COR-L47 (cell line): ENCODE measurements around the gene SLC5A7.

Experiments
- DNase-seq: peaks from one replicate; lab custom pipeline; 2025; lab: John Stamatoyannopoulos, UW

Gene SLC5A7

DNA sequence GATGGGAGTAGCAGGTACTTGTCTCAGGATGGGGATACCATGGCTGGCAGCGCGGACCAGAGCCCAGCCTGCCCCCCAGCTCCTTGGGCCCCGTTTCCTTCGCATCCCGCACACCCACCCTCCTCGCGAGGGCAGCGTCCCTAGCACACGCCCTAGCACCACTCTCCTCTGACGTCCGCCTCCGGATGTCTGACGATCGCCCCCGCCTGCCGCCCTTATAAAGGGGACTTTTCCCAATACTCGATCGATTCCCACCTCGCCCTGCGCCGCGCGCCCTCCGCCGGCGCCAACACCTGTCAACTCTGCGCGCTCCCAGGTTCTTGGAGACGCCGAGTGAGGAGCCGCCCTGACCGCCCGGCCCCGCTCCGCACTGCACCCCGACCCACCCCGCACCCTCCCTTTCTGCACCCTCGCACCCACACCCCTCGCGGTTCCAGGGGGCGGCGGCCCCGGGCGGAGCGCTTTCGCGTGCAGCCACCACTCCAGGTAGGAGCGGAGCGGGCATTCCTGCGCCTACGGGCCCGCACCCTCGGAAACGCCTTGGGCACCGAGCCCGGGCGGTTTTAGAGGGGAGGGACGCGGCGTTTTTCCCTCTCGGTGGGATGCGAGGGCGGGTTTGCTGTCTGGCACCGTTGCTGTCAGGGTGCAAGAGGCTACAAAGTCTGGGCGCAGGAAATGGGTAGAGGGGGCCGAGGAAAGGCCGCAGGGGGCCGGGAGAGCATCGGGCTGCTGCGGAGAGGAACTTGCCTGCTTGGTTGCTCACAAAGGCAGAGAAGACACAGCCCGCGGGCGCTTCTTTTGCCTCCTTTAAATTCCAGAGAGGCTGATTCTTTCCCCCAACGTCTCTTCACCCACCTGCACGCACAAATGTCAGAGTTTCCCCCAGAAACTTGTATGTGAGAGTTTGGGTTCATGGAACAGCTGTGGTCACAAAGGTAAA lies at the start of gene SLC5A7:
SLC5A7 (plus strand) TSS at position 247 of the 940 bp plus-strand sequence. CDS start 1,632 bp downstream, outside the sequence.
- no peak for DNase-seq

GRCh38 chr2:107961395-107961794 lies 24.9 kb upstream of the SLC5A7 start:
- DNase-seq, result no peak

- DNase-seq, result no peak
These were observed 22.1 kb upstream of the SLC5A7 start for GRCh38 chr2:107964185-107964584.

DNA sequence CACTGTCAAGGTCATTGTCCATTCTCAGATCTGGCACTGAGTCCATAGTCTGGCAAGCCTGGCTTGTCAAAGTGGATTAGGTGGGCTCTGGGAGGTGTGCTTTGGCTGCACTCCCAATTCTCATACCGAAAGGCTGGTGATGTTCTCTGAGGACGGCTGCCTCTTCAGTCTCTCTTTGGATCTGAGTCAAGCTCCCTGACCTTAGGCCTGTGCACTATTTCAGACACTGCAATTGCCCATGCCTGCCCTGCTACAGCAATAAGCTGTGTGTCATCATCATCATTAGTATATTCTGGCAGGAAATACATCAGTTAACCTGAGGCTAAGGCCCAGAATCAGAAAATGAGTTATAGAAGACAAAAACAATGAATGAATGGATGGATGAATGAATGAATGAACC lies 1.6 kb upstream of the SLC5A7 start:
- DNase-seq, result no peak

- DNase-seq, result no peak
These were observed 1.8 kb downstream of the SLC5A7 start for GRCh38 chr2:107988108-107988507.

DNA sequence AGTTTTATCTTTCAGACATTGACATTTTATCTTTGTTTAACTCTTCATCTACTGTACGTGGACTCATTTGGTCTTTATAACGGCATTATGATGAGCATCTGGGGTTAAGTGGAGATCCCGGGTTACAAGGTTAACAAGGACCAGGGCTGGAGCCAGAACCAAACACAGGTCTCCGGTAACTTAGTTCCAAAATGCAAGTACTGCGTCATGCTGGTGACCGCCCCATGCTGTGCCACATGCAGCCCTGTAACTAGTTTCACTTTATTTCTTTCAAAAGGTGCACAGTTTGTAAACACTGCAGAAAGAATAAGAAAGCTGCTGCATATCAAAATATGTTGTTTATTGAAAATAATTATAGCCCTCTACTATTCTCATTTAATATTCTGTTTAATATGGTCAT lies 3.1 kb downstream of the SLC5A7 start:
- DNase-seq, result no peak

DNA sequence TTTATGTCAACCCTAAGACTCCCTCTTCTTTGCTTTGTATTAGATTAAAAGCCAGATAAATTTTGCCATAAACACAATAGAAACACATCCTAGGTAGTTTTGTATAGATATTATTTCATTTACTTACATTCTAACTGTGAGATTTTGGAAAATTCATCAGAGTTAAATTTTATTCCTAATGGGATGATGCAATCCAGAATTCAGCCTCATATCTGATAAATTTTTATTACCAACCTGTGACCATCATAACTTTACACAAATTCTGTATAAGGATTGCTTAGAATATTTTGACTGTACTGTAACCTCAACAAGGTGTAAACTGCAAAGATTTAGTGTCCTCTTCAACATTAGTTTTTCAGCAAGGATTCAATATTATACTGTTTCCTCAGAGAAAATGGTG lies 4.4 kb downstream of the SLC5A7 start:
- no peak for DNase-seq

DNA sequence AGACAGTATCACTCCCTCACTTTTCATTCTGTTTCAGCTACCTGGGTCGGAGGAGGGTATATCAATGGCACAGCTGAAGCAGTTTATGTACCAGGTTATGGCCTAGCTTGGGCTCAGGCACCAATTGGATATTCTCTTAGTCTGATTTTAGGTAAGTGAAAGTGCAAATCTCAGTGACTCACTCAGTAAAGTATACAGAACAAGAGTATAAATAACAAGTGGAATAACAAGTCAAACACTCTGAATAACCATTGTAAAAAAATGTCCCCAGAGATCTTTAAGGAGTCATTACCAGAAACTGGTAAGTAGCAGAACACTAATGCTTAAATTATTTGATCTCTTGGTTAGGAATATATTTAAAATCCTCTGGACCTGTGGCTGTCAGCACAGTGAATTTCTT lies 5.7 kb downstream of the SLC5A7 start:
- no peak for DNase-seq

GRCh38 chr2:107999158-107999557 lies 12.8 kb downstream of the SLC5A7 start:
- no peak for DNase-seq

DNA sequence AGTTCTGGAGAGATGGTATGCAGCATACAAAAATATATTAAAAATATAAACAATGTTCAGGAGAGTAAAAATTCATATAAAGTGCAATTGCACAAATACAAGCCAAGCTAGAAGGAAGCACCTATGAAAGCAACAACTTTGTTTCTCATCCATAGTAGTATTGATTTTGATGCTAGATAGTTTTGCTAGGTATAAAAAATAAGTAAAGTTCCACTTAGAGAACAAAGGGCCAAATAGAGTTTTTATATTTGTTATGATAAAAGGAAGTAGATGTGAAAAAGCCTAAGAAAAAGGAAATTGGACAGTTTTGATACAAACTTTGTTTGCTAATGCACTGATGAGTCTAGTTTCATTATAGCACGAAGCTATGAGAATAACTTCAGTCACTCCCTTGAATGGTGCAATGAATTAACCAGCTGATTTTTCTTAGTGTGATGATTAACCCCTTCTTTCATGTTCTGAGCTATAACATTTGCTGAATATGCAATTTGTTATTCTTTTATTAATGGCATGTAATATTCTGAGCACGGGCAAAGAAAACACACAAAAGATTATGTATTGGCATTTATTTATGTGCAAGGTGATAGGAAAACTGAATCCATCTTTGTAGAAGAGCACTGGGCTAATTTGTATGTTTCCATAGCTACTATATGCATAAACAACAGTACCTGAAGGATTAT lies 24.7 kb downstream of the SLC5A7 start:
- DNase-seq, result no peak

DNA sequence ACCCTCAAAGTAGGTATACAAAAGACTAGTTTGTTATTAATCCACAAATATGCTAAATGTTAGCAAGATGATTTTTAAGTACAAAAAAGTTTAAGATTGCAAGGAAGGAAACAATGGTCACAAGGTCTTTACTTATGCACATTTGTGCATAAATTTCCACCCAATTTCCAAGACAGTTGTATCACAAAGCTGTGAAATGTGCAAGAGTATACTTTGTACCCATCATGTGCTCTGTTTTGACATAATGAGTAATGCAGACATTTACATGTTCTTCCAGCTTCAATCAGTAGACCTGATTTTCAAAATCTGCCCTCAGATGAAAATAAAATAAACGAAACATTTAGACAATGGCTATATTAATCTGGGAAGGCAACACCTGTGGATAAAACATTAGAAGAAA lies 27.0 kb downstream of the SLC5A7 start:
- DNase-seq, result no peak

DNA sequence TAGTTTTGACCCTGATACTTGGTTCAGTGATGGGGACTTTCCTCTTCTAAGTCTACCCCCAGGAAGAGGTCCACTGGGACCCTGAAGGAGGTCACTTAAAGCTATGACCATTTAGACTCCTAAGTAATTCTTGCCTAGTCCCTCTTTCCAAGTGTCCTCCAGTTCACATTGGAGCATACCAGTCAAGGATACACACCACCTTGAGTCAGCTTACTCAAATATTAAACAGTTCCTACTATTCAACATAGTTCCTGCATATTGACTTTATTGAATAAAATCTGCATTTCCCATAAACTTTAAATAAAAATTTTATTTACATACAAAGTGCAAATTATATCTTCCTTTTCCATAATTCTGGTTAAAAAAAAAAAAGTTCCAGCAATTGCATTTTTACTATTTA lies 36.3 kb downstream of the SLC5A7 start:
- DNase-seq, result no peak

DNA sequence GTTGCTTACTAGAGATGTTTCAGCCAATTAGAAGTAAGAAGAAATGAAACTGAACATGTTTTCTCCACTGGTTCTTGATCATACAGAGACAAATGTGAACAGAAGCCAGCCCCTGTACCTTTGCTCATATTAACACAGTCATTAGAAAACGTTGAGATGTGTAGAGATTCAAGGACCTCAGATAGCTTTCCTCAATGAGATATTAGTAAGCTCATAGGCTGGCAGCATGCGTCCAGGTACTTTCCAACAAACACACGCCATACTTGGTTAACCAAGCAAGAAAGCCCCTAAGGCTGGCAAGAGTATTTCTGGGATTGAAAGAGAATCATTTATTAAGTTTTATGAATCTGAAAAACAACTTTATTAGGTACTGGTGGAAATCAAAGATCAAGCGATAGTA lies 37.5 kb downstream of the SLC5A7 start:
- DNase-seq, result no peak

DNA sequence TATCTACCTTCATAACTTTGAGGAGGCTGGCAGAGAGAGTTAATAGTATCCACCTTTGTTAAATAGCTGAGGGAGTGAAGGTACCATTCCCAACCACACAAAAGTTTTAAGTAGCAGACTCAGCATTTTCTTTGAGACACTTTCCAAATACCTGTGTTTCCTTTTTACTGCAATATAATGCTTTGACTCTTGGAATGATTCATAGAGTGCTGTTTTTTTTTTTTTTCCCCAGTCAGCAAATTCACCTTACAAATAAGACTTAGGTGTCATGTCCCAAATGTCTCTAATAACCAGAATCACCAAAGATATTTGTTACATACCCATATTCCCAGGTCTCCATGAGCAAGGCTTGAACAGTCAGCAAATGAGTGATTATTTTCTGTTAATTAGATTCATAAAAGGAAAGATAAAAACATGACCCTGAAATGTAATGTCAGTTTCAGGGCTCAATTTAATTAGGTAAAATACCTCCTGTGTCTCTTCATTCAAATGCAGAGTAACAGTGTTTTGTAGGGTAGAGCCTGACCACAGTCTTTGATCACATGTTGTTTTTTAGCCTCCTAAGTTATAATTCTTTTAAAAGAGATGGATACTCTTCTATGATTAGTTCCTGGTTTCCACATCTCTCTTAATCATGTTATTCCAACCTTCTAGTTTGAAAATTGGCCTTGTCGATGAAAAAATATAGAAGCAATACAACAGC lies 39.9 kb downstream of the SLC5A7 start:
- DNase-seq, result no peak

GRCh38 chr2:108029496-108029895 lies 43.2 kb downstream of the SLC5A7 start:
- DNase-seq, result no peak

DNA sequence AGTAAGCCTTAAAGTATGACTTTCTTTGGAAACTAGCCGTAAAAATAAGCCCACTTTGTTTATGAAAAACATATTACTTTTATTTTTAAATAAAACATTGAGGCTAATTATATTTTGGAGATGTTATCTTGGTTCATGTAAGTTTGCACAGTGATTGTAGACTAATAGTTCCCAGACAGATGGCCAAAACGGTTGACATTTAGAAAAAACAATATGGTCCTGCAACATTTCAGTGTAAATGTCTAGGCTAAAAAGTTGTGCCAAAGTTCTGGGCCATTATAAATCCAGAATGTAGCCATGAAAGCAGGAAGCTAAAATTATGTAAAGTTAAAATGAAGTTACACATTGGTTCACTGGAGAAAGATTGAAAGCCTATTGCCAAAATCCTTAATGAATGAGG lies 43.6 kb downstream of the SLC5A7 start:
- no peak for DNase-seq

GRCh38 chr2:108031471-108031941 lies 45.2 kb downstream of the SLC5A7 start:
- DNase-seq, result no peak

DNA sequence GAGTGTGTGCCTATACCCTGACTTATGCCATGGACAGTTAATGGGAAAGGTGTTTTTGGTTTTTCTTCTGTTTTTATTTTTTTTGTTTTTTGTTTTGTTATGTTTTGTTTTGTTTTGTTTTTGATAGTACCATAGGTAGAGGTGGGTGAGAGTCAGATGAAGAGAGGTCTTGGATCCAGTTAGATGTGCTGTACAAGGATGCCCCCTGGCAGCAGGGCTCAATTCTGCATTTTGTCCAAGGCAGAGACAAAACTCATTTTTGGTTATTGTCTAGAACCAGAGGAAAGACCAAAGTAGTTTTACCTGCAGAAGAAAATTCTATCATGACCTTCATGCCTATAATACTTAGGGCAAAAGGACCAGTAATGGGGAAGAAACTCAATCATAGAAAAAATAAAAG lies 48.5 kb downstream of the SLC5A7 start:
- no peak for DNase-seq

- DNase-seq, result no peak
These were observed 62.4 kb downstream of the SLC5A7 start for GRCh38 chr2:108048752-108049151.

DNA sequence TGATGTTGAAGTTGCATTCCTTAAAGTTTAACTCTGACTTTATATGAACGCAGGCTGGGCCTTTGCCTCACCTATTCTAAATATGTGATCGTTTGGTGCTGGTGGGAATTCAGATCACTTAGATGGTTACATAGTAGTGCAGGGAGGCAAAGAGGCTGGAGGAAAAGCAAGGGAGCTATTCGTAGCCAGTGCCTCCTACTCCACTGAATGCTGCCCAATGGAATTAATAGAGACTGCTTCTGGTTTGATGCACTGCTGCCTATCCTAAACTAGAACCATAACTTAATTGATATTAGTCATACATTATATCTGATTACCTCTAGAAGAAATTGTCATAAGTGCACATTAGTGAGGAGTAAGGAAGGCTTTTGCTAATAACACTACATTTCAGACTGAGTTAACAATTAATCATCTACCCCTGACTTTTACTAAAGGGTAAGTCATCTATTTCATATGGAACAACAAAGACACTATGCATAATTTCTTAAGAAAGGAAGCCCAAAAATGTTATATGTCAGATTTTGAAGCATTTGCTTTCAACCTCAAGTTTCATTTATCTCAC lies 72.3 kb downstream of the SLC5A7 start:
- DNase-seq, result no peak

GRCh38 chr2:108061439-108062042 lies 75.2 kb downstream of the SLC5A7 start:
- DNase-seq, result no peak
